Neural progenitor cell (in vitro differentiated cells): Measurements from ENCODE around the gene ARHGEF12. TPM values are rescaled to one million over a fixed set of nuclear protein-coding genes. Genes with fewer than 3 reads are reported as not detected.

Experiments used
- DNase-seq: peaks from one replicate; pipeline ENCODE4 v3.0.0-alpha.2; 2016; ENCODE audit warnings: low spot score
- H2AFZ ChIP-seq: fragments of 200-600 bp; sonication (generic); replicated peaks from 2 replicates; pipeline ENCODE4 v1.6.1; 2016; ENCODE audit warnings: antibody characterized with exemption
- H3F3A ChIP-seq: fragments of 200-600 bp; sonication (generic); 2 replicates; pipeline ENCODE4 v1.6.1; 2016; ENCODE audit warnings: antibody characterized with exemption, low read depth
- H3K27ac ChIP-seq: fragments of 200-600 bp; sonication (generic); 2 replicates; pipeline ENCODE4 v1.5.1; 2016; ENCODE audit warnings: mild to moderate bottlenecking
- H3K27me3 ChIP-seq: fragments of 200-600 bp; sonication (generic); 2 replicates; pipeline ENCODE4 v1.6.1; 2016; ENCODE audit warnings: mild to moderate bottlenecking, moderate library complexity
- H3K36me3 ChIP-seq: fragments of 200-600 bp; sonication (generic); 2 replicates; pipeline ENCODE4 v1.5.1; 2016
- H3K4me1 ChIP-seq: fragments of 200-600 bp; sonication (generic); 2 replicates; pipeline ENCODE4 v1.6.1; 2016; ENCODE audit warnings: mixed run types
- H3K4me2 ChIP-seq: fragments of 200-600 bp; sonication (generic); 2 replicates; pipeline ENCODE4 v1.6.1; 2016
- H3K4me3 ChIP-seq: fragments of 200-600 bp; sonication (generic); 2 replicates; pipeline ENCODE4 v1.5.1; 2016
- H3K79me2 ChIP-seq: fragments of 200-600 bp; sonication (generic); 2 replicates; pipeline ENCODE4 v1.6.1; 2016; ENCODE audit warnings: low read depth
- H3K9ac ChIP-seq: fragments of 200-600 bp; sonication (generic); 2 replicates; pipeline ENCODE4 v1.6.1; 2016
- H3K9me3 ChIP-seq: fragments of 200-600 bp; sonication (generic); 2 replicates; pipeline ENCODE4 v1.5.1; 2016; ENCODE audit warnings: low read depth
- H4K20me1 ChIP-seq: fragments of 200-600 bp; sonication (generic); 2 replicates; pipeline ENCODE4 v1.6.1; 2016; ENCODE audit warnings: low read depth
- H3K27ac Mint-ChIP-seq: 3 replicates; pipeline ENCODE4 v1.8.0; 2021; ENCODE audit warnings: mixed read lengths
- H3K27me3 Mint-ChIP-seq: 2 replicates; pipeline ENCODE4 v1.8.0; 2022; ENCODE audit warnings: low read depth, mild to moderate bottlenecking, inconsistent platforms, moderate library complexity, mixed read lengths; ENCODE audit not compliant: insufficient read depth
- H3K36me3 Mint-ChIP-seq: 3 replicates; pipeline ENCODE4 v1.8.0; 2021; ENCODE audit warnings: mixed read lengths
- H3K4me1 Mint-ChIP-seq: 3 replicates; pipeline ENCODE4 v1.8.0; 2021; ENCODE audit warnings: mixed read lengths
- H3K4me3 Mint-ChIP-seq: 3 replicates; pipeline ENCODE4 v1.8.0; 2021; ENCODE audit warnings: mild to moderate bottlenecking, moderate library complexity, mixed read lengths
- H3K9me3 Mint-ChIP-seq: 3 replicates; pipeline ENCODE4 v1.8.0; 2020; ENCODE audit warnings: mixed read lengths
- EZH2 ChIP-seq: fragments of 200-600 bp; sonication (generic); IDR thresholded peaks from 2 replicates; pipeline ENCODE4 v1.6.1; 2017; ENCODE audit warnings: antibody characterized with exemption, mild to moderate bottlenecking, moderate library complexity
- EZH2phosphoT487 ChIP-seq: fragments of 200-600 bp; sonication (generic); IDR thresholded peaks from 2 replicates; pipeline ENCODE4 v1.6.1; 2017; ENCODE audit warnings: antibody characterized with exemption
- total RNA-seq: library from RNA; depleted of rRNA; stranded (reverse); fragments of >200 nt; gene quantifications from 2 replicates; pipeline ENCODE4 v1.2.3, GENCODE V29; 2015; ENCODE audit warnings: low replicate concordance
- TF ChIP-seq, protein P1 (sequence below): fragments of 200-600 bp; sonication (generic); IDR thresholded peaks from 2 replicates; pipeline ENCODE4 v1.5.1; 2017; ENCODE audit warnings: antibody characterized with exemption, mild to moderate bottlenecking

The ARHGEF12 gene
- total RNA-seq, 1 donor from 2014 or later, result 31.3 TPM

DNA sequence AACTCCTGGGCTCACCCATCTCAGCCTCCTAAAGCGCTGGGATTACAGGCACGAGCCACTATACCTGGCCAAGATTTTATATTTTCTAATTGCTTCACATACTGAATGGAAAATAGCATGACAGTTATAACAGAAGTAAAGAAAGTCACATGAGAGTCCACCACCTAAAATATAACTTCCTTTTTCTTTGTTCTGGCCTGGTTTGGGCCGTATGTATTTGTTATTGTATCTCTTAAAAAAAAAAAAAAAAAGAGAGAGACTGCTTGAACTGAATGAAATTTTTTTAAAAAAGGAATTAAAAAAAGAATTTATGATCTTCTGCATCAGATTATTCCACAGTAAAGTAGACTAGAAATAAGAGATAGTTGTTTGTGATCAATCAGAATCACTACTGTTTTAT lies 89.3 kb downstream of the ARHGEF12 start:
- Mint-ChIP-seq H3K36me3 (peaks cover 2% of the 10 kb centered on the region), H3K9me3 (no peaks in the 10 kb centered on the region), H3K4me3 (no peak overlapping the region), H3K27me3 (no peaks in the 10 kb centered on the region), H3K27ac (no peak overlapping the region), H3K4me1 (no peaks in the 10 kb centered on the region)
- Histone ChIP-seq H3K27me3 (no peaks in the 10 kb centered on the region), H3K36me3 (no peaks in the 10 kb centered on the region), H3K9me3 (no peaks in the 10 kb centered on the region), H2AFZ (no peak overlapping the region), H3F3A (peaks cover 3% of the 10 kb centered on the region), H3K79me2 (no peaks in the 10 kb centered on the region), H3K4me2 (no peak overlapping the region), H3K9ac (no peak overlapping the region), H3K4me1 (no peaks in the 10 kb centered on the region), H3K4me3 (no peak overlapping the region), H3K27ac (no peak overlapping the region), H4K20me1 (no peaks in the 10 kb centered on the region)
- no peak for DNase-seq
- TF ChIP-seq EZH2phosphoT487, result no peak
- no peak for TF ChIP-seq EZH2
- TF ChIP-seq, protein P1, sequence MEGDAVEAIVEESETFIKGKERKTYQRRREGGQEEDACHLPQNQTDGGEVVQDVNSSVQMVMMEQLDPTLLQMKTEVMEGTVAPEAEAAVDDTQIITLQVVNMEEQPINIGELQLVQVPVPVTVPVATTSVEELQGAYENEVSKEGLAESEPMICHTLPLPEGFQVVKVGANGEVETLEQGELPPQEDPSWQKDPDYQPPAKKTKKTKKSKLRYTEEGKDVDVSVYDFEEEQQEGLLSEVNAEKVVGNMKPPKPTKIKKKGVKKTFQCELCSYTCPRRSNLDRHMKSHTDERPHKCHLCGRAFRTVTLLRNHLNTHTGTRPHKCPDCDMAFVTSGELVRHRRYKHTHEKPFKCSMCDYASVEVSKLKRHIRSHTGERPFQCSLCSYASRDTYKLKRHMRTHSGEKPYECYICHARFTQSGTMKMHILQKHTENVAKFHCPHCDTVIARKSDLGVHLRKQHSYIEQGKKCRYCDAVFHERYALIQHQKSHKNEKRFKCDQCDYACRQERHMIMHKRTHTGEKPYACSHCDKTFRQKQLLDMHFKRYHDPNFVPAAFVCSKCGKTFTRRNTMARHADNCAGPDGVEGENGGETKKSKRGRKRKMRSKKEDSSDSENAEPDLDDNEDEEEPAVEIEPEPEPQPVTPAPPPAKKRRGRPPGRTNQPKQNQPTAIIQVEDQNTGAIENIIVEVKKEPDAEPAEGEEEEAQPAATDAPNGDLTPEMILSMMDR, result no peak

GRCh38 chr11:120430146-120430545 lies 93.9 kb downstream of the ARHGEF12 start:
- DNase-seq, result no peak
- TF ChIP-seq, protein P1, result no peak
- TF ChIP-seq EZH2 (no peak), EZH2phosphoT487 (no peak)
- no peaks in the 10 kb centered on the region for H3K4me1 Mint-ChIP-seq
- Histone ChIP-seq H2AFZ (no peak overlapping the region), H3K9ac (no peak overlapping the region), H3K79me2 (no peaks in the 10 kb centered on the region), H3K27ac (no peak overlapping the region), H3K4me2 (no peak overlapping the region), H3F3A (no peaks in the 10 kb centered on the region), H3K4me3 (no peak overlapping the region), H3K4me1 (no peaks in the 10 kb centered on the region), H4K20me1 (no peaks in the 10 kb centered on the region), H3K36me3 (no peaks in the 10 kb centered on the region), H3K27me3 (no peaks in the 10 kb centered on the region), H3K9me3 (no peaks in the 10 kb centered on the region)
- no peak overlapping the region for H3K27ac Mint-ChIP-seq
- H3K4me3 Mint-ChIP-seq, result no peak overlapping the region
- no peaks in the 10 kb centered on the region for H3K27me3 Mint-ChIP-seq
- H3K36me3 Mint-ChIP-seq, result peaks cover 12% of the 10 kb centered on the region
- H3K9me3 Mint-ChIP-seq, result no peaks in the 10 kb centered on the region

GRCh38 chr11:120431633-120432032 lies 95.4 kb downstream of the ARHGEF12 start:
- Histone ChIP-seq H3K79me2 (no peaks in the 10 kb centered on the region), H3K27me3 (no peaks in the 10 kb centered on the region), H3K4me3 (no peak overlapping the region), H3K9ac (no peak overlapping the region), H4K20me1 (no peaks in the 10 kb centered on the region), H3K36me3 (no peaks in the 10 kb centered on the region), H2AFZ (no peak overlapping the region), H3K4me2 (no peak overlapping the region), H3K9me3 (no peaks in the 10 kb centered on the region), H3F3A (no peaks in the 10 kb centered on the region), H3K27ac (no peak overlapping the region), H3K4me1 (no peaks in the 10 kb centered on the region)
- H3K36me3 Mint-ChIP-seq, result peaks cover 12% of the 10 kb centered on the region
- no peak overlapping the region for H3K4me3 Mint-ChIP-seq
- no peaks in the 10 kb centered on the region for H3K27me3 Mint-ChIP-seq
- H3K27ac Mint-ChIP-seq, result no peak overlapping the region
- H3K9me3 Mint-ChIP-seq, result no peaks in the 10 kb centered on the region
- H3K4me1 Mint-ChIP-seq, result no peaks in the 10 kb centered on the region
- DNase-seq, result peak; percentile 13
- no peak for TF ChIP-seq EZH2phosphoT487
- TF ChIP-seq, protein P1, result peak; percentile 27
